Renal cortical epithelial cell (primary cell): ENCODE data around the gene KCNF1. TPM values are rescaled to one million over a fixed set of nuclear protein-coding genes. Genes with fewer than 3 reads are reported as not detected.

Experiments
- DNase-seq: peaks from one replicate; pipeline ENCODE4 v3.0.0-alpha.2; 2011; ENCODE audit warnings: low read depth
- total RNA-seq: library from RNA; depleted of rRNA; stranded (reverse); fragments of >200 nt; gene quantifications from 2 replicates; pipeline ENCODE4 v1.2.3, GENCODE V29; 2014

The KCNF1 gene
- total RNA-seq, 1 donor from 2014 or later, result not detected

DNA sequence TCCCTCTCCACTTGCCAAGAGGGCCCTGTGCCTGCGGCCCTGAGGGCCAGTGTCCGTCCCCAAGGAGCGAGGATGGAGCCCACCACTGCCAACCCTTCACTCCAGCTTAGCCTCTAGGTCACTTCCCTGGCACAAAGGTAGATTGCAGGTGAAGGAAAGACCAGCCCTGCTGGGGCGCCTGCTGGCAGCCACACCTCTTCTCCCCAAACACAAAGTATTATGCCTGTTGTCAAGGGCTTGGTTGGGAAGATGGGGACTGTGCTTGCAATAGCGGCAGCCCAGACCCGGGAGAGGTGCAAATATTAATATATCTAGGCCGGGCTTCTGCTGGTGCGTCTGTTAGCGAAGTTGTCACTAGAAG is 7.7 kb downstream of the KCNF1 start:
- no peak for DNase-seq

- no peak for DNase-seq
Measured at GRCh38 chr2:10919771-10920621, 8.3 kb downstream of the KCNF1 start.

DNA sequence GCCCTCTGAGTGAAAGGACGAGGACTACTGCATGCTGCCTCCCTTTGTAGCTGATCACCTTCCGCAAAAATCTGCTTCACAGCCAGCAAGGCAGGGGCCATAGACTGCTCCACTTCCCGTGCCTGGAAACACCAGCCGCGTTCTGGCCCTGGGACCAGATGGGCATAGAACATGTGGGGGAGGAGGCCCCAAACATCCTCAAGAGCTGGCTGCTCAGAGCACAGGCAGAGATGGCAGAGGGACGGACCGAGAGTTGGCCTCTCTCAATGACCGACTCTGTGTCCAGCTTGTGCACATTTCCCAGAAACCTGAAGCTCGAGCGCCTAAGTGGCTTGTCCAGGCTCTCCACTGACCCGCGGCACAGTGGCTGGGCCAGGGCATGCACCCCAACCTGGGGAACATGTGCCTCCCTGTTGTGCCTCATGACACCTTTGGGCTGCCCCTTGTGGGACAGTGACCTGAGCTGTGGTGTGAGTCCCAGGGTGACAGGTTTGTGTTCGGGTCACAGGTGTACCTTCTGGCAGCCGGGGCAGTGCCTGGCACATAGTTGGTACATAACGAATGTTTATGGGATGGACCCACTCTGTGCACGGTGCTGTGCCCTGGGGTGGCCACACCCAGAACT is 9.1 kb downstream of the KCNF1 start:
- no peak for DNase-seq

DNA sequence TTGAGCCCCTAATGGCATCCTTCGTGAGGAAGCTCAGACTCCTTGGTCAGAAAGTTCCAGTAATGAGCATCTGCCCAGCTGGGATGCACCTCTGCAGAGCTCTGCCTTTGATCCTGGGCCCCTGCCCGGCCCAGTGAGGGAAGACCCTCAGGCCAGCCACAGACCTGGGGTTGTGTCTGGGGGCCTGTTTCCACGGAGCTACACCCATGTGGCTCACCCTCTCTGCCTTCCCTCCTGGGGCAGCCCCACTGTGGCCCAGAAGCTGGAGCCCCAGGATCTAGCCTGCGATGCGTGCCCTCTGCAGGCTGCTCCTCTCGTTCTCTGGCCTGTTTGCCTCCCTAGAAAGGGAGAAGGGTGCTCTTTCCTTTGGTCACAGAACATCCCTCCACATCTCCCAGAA is 9.8 kb downstream of the KCNF1 start:
- no peak for DNase-seq

DNA sequence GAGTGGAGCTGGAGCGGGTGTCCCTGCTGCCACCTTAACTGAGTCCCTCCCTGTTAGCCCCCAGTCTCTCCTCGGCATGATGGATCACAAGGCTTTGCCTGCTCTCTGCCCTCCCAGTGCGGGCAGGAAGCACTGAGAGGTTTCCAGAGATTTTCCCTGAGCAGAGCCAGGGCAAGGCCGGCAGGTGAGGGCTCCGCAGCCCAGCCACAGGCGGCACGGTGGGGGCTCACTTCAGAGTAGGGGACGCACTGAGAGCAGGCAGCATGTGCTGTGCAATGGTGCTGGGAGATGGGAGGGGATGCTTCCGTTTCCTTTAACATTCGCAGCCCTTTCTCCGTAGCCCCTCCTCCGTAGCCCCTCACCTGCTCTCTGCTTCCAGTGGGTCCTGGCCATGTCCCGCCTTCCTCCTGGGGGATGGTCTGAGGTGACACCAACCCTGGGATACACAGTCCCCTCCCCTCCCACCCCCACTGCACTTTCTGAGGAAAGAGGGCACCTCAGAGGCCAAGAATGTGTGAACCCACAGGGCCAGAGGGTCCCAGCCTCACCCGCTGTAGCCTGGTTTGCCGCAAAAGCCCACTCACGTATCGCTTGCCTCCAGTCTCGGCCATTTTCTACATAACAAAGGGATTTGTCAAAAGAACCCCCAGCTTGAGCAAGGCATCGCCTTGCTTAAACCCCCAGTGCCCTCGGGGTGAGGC is 10.7 kb downstream of the KCNF1 start:
- no peak for DNase-seq

GRCh38 chr2:10923008-10923375 is 11.3 kb downstream of the KCNF1 start:
- DNase-seq, result no peak

DNA sequence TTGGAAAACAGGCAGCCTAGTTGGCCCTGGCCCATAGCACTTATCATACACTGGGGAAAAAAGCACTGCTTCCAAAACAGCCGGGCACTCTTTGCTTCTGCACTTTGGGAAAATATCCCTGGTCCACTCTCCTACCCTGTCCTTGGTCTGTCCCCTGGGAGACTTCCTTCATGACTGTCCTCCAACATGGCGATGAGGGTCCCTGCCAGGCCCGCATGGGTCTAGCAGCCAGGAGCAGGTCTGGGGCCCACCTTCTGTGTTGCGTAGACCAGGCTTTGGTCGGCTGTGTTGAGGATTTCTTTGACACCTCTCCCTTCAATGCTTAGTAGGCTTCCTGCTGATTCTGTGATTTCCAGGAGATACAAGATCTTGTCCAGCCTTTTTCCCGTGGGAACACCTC is 12.2 kb downstream of the KCNF1 start:
- DNase-seq, result no peak

GRCh38 chr2:10924441-10924840 is 12.7 kb downstream of the KCNF1 start:
- no peak for DNase-seq

DNA sequence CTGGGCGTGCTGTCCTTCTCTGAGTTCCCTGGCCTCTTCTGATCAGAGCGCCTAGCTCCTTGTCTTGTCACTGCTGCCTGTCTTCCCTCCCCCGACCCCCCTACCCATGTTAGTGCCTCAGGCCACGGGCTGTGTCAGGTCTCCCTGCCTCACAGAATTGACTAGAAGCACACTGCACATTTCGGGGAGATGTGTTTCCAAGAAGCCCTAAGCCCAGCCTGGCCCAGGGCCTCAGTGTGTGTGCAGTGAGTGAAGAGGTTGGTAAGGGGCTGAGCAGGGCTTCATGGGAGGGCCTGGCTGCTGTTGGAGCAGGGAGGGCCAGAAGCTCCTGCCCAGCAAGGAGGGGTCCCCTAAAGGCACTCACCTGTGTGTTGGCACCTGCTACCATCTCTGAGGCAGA is 13.1 kb downstream of the KCNF1 start:
- no peak for DNase-seq

DNA sequence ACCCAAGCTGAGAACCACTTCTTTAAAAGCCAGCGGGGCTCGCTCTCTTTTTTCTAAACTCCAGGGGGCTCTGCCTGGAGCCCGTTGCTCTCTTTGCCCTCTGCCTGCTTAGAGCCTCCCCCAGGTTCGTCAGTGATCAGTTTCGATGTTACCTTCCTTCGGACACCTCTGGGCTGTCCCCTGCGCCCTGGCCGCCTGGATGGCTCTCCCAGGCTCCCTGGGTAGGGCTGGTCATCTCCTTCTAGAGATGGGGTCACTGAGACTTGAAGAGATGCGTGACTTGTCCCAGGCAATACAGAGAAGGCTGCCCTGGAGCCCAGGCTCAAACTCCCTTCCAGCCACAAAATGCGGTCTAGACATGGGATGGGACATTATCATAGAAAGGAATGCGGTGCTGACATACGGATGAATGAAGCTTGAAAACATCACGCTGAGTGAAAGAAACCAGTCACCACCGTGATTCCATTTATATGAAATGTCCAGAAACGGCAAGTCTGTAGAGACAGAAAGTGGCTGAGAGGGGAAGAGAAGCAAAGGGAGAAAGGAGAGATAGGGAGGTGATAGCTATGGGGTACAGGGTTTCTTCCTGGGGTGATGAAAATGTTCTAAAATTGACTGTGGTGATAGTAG is 14.6 kb downstream of the KCNF1 start:
- DNase-seq, result no peak

- no peak for DNase-seq
Measured at GRCh38 chr2:10930721-10931516, 19.2 kb downstream of the KCNF1 start.

GRCh38 chr2:10931710-10932255 is 20.0 kb downstream of the KCNF1 start:
- DNase-seq, result peak; percentile 50

- DNase-seq, result no peak
Measured at GRCh38 chr2:10932345-10933151, 20.8 kb downstream of the KCNF1 start.

- no peak for DNase-seq
Measured at GRCh38 chr2:10933700-10934225, 22.0 kb downstream of the KCNF1 start.

DNA sequence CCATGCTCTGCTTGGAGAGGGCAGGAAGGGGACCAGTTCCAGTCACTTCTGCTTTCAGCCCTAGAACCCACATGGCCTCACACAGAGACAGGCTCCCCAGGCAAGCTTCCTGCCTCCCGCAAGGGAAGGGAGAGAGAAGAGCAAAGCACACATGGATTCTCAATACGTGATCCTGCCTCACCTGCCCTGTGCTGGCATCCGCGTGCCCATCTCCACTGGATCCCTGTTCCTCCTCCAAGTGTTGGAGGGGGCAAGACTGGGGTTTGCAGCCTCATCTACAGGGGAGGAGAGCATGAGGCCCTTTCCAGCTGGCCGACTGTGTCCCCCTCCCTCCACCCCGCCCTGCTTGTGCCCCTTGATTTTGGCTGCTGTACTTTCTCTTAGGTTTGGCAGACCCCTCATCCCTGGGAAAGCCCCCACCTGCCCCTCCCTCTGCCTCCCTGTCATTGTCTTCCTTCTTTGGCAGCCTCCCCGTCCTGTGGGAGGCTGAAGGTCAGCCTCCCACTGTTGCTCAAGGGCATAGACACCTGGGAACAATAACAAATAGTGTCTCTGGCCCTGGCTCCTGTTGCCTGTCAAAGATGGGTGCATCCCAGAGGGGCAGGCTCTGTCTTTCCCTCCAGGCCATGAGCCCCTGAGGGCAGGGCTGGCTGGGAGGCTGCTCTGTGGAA is 22.7 kb downstream of the KCNF1 start:
- no peak for DNase-seq

GRCh38 chr2:10934979-10935350 is 23.2 kb downstream of the KCNF1 start:
- no peak for DNase-seq

- no peak for DNase-seq
Measured at GRCh38 chr2:10935366-10935918, 23.7 kb downstream of the KCNF1 start.

GRCh38 chr2:10935953-10936942 is 24.5 kb downstream of the KCNF1 start:
- DNase-seq, result peak; percentile 98
